Gastrocnemius medialis (tissue), 4 donors: ENCODE results near the gene SUSD4.

Source experiments
- CTCF ChIP-seq, 5 experiments: fragments of 450-650 bp in 3 of 5; fragments of 200-600 bp in 2 of 5; sonication (generic) in 2 of 5; IDR thresholded peaks in 4 of 5; conservative IDR thresholded peaks in 1 of 5; 1 replicate in 4 of 5; 2 replicates in 1 of 5; pipeline ENCODE4 v1.5.1; 2016 to 2019; ENCODE audit warnings: antibody characterized with exemption in 5 of 5, mild to moderate bottlenecking in 3 of 5, moderate library complexity in 3 of 5
- POLR2A ChIP-seq, 2 donors: fragments of 450-650 bp; IDR thresholded peaks; one replicate each; pipeline ENCODE4 v1.6.1; 2017; ENCODE audit warnings: antibody characterized with exemption in 2 of 2, mild to moderate bottlenecking in 2 of 2, moderate library complexity in 2 of 2

GRCh38 chr1:223216074-223216473, 147.9 kb downstream of the SUSD4 start:
- TF ChIP-seq CTCF (IDR thresholded peaks at IDR 0.05 in 4 of 5, conservative IDR thresholded peaks at IDR 0.05 in 1 of 5) (no peak), POLR2A (IDR thresholded peaks at IDR 0.05) (no peak)
